Activated T-helper 1 cell treated with Interleukin-2 at 50 U/mL for 16 hours (primary cell): ENCODE measurements around the gene RHBDD1.

Source experiments
- DNase-seq: peaks from one replicate; pipeline ENCODE4 v3.0.0-alpha.2; 2020; ENCODE audit warnings: low read depth

Gene RHBDD1

DNA sequence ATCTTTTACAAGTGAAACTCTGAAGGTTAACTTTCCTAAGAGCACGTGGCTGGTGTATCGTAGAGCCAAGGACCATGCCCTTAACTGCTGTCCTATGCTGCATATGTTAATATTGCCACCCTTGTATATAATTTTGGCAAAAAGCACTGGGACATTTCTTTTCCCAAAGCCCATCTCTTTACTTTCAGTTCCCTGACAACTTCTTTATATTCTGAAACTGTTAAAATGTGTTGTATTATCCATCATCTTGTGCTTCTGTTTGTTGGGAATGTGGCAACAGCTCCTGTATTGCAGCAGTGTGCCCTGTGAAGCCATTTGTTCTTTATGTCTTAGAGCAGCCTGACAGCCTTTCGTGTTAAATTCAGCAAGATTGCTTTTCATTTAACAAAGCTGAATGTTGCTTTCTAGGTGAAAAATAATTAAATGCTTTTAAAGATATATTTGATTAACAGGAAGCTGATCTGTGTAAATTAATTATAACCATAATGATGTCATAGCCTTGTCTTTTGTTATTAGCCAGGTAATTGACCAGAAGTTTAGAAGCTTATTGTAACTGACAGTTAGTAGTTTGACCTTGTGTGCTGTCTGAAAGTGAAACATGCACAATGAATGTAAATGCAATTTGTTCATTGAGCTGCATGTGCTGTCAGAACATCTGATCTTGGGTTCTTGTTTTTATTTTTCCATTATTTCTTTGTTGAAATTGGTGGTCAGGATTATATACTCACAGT lies 9.7 kb downstream of the RHBDD1 start:
- DNase-seq, result no peak

DNA sequence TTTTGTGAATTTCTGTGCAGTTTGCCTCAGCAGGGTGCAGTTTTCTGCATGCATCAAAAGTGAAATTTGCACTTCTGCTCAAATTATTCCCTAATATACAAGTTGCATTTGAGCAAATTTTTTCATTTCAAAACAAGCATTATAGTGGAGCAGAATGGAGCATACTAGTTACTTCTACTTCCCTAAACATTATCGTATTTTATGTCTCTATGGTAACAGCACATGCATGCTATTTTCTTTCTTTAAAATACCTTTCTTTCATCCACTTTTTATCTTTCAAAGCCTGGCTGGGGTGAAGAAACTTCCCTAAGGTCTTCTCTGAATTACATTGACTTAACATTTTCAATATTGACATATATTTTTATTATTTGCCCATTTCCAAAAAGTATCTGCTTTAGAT lies 11.2 kb downstream of the RHBDD1 start:
- no peak for DNase-seq

DNA sequence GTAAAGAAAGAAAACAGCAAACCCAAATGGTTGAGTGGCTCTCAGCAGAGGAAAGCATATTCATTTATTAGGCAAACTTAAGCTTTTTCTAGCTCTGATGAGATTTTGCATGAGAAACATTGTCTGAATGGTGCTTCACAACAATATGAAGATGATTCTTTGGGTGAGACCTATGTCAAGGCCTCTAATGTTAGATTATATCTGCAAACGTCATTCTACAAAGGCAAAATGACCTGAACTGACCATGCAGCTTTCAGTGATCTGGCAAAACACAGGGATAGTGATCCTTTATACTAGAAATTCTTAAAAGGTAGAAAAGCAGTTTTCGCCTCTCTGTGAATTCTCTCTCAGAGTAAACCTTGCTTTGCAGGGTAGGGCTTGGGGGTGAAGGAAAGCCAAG lies 11.7 kb downstream of the RHBDD1 start:
- DNase-seq, result no peak

DNA sequence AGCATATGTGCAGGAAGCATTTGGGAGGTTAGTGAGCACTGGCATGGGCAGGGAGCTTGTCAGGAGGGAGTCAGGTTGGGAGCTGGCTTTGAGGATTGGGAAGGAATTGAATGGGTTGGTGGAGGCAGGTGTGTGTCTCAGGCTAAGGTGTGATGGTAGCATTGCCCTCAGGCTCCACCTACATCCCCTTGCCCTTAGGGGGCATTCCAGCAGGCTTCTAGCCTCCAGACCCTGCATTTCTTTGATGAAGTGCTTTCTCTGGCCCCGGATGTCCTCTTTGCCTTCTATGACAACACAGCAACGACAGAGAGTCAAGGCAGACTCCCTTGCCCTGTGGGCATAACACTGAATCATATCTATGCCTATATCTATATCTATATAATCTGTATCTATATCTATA lies 13.5 kb downstream of the RHBDD1 start:
- no peak for DNase-seq

DNA sequence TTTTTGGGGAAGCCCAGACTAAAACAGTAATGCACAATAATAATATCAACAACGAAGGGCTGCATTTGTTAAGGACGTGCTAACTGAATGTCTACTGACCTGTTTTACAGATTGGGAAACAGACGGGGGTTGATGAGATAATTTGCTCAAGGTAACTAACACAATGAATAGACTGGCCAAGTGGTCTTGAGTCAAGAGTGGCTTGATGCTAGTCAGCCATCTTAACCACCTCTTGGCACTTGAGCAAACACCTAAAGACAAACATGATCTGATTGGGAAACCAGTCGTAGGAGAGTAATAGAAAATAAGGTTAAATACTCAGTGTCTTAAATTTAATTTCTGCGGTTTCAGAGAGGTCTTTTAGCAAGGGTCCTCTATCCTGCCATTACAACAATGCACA lies 14.2 kb downstream of the RHBDD1 start:
- DNase-seq, result no peak

DNA sequence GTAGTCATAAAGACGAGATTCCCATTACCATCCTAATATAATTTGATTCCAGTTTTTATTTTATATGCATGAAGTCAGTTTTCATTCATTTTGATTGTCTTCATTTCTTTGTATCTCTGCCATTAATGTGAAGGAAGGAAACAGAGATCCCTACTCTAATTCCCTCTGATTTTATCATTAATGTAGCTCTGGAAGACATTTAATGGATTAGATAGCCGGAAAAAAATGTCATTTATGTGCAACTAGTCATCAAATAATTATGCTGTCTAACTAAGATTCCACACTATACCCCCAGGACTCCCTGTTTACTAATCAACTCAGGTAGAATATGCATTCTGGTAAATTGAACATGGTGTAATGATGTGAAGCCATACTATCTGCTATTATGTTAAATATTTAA lies 19.9 kb downstream of the RHBDD1 start:
- no peak for DNase-seq

DNA sequence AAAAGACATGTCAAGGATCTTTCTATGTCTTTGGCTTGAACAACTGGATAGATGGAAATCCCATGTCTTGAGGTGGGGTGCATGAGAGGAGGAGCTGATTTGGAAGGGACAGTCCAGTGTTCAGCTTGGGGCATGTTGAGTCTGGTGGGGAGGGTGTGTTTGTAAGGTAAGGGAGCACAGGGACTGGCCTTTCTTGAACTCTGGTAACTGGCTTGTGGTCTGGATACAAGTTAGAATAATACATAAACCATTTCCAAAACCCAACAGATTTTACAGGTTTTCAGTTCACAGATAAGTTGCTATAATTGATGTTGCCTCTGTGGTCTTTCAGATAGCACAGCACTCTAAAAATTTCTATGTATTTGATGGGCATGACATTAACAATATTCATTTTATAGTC lies 24.2 kb downstream of the RHBDD1 start:
- DNase-seq, result no peak

DNA sequence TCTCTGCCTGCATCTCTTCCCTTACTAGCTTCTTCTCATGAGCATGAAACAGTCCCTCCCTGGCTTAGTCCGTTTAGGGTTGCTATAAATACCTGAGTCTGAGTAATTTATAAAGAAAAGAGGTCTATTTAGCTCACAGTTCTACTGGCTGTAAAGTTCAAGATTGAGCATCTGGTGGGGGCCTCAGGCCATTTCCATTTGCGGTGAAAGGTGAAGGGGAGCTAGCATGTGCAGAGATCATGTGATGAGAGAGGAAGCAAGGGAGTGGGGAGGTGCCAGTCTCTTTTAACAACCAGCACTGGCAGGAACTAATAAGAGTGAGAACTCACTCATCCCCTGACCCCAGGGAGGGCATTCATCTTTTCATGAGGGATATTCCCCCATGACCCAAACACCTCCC lies 26.8 kb downstream of the RHBDD1 start:
- DNase-seq, result no peak

DNA sequence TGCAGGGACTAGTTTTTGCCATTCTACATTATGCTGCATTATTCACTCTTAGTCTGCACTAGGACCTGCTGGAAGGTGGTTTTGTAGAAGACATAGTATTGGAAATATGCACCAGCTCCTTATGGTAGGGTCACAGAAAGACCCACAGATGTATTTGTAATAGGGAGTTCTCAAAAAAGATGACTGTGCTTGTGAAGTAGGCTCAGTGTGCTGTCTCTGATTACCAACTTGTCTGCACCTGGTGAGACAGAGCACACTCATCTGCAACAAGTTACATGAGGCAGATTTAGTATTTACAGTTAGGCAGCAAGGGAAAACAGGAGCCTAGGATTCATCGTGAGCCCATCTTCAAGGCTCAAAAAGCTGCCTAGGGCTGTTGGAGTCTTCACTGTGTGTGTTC lies 29.4 kb downstream of the RHBDD1 start:
- DNase-seq, result no peak

DNA sequence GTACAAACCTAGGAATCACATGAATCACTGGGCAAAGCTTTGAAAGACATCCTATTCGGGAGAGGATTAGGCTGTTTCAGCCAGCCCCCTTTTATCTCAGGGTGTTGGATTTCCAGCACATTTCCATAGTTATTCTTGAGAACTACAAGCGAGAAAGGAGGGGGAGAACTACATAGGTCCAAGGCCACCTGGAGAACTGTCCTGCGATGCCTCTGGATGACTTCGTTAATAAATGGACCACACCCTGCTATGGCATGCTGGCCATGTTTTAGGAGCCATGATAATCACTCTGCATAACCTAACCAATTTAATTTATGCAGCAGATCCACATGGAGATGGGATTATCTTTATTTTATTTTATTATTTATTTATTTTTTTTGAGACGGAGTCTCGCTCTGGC lies 29.9 kb downstream of the RHBDD1 start:
- DNase-seq, result no peak

DNA sequence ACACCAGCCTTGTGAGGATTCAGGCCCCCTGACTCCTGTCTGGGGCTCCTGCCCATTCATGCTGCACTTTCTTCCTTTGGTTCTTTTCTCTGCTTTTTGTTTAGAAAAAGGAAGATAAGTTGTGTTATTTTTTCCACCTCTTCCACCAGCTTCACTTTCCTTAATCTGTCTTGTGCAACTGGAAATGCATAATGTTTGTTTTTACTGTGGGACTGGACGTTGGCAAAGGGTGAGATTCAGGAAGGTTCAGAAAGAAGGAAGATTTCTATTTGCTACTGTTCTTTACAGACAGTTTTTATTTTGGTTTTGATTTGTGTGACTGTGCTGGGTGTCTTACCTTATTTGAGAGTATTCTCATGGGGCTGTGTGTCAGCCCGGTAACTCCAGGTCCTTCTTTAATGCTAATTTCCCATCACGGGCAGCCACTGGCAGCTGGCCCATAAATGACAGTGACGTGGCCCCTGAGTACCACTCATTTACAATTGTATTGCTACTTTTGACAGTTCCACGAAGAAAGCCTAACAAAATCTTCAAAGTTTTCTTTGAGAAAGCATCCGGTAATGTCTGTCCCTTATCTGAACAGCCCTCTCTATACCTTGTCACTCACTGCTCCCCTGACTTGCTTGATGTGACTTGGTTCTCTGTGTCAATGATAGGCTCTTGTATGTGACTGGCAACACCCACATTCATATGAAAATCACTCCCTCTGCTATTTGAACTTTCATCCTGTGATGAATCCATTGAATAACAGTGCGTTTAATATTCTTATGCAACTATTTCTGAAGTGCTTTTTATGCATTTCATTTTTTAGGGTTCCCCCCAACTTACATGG lies 32.7 kb downstream of the RHBDD1 start:
- DNase-seq, result no peak

DNA sequence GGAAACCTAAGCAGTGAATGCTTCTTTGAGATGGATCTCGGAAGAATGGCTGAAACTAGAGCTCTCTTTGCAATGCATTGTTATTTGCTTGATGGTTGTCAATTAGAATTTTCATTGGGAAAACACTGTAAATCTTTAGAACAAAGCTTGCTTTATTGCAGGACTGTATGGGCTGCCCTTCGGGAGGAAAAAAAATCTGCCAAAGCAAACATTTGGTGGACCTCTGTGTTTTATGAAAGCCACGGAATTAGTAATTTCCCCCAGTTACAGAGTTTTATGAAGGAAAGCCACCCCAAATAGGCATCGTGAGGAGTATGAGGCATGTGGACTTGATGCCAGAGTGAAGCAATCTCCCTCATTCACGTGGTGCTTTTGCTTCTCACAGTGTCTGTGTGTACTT lies 33.5 kb downstream of the RHBDD1 start:
- DNase-seq, result no peak

DNA sequence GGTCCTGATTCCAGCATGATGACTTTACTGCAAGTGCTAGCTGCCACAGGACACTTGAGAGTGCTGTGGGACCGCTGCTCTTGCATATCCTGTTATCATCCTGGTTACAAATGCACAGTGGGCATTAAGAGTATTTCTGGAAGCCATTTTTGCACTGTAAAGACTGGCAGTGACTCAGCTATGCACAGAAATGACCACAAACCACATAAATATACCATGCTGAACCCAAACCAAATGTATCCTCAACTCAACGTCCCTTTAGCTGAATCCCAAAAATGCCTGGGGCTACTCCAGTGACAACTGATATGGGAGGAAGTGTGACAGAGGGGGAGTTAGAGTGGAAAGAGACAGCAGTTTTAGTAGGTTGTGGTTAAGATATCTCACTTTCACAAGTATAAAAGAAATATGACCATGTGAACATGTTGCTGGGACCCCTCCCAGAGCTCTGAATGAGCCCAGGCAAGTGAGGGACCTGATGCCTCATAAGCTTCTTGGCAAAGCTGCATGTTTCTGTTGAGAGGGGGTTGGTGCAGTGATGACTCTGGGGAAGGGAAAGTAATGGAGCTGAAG lies 37.3 kb downstream of the RHBDD1 start:
- no peak for DNase-seq

DNA sequence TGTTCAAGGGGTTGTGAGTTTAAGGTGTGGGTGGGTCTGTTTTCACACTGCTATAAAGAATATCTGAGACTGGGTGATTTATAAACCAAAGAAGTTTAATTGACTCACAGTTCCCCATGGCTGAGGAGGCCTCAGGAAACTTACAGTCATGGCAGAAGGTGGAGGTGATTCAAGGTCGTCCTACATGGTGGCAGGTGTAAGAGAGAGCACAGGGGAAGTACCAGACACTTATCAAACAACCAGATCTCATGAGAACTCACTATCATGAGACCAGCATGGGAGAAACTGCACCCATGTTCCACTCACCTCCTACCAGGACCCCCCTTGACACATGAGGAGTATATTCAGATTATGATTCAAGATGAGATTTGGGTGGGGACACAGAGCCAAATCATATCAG lies 38.0 kb downstream of the RHBDD1 start:
- DNase-seq, result no peak

DNA sequence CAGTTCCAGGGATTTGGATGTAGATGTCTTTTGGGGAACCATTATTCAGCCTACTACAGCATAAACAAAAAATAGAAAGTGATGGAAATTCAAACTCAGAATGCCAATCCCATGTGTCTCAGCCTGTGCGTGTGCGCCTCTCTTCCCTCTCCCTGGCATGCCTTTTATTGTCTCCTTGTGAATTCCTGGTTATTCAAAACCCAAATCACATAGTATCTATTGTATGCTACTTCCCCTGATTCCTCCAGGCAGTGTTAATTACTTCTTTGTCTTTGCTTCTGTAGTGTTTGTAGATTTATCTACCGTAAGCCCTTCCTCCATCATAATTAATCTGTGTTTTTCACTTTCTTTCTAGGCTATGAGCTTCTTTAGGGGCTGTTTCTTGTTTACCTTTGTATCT lies 38.9 kb downstream of the RHBDD1 start:
- no peak for DNase-seq

DNA sequence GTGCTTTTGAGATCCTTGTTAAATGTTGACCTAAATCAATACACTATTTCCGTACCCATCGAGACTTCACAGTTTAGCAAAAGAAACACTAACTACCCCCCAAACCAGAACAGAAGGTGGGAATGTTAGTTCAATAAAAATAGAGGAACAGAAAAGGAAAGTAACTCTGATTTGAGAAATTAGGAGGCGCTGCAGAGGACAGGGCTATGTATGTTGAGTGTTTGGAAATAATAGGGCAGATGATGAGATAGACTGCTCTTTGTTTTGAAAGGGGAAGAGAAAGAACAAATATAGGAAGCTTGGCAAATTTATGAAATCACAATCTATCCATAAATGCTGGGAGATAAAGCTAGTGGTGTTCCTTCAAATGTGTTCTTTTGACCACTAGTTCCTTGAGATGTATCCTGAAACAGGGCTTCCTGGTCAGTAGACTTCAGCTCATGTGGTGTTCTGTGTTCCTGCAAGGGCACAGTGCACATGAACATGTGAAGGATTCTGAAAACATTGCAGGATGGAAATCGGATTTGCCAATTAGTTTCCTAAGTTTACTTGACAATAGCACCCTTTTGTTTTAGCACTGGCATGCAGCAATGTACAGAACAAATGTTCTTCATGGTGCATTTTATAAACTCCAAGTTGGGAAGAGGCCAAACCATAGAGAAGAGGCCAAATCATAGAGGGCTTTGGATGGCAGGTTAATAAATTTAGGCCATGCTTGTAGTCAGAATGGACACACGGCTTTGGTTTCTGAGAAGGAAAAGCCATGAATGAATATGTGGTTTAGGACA lies 39.8 kb downstream of the RHBDD1 start:
- no peak for DNase-seq

DNA sequence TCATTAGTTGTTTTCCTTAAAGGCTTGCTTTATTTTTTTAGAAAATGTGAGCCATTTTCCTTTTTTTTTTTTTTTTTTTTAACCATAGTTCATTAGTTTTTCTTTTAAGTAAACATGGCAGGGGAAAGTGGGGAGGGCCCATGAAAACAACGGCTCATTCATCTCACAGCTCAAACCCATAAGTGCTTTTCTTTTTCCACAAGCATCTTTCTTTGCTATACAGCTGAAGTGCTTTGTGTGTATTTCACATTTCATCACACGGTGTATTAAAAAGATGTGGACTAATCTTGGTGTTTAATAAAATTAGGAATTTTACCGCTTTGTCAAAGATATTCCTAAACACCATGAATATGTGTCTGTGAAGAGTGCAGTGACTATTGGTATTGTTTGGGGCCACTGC lies 41.6 kb downstream of the RHBDD1 start:
- no peak for DNase-seq

DNA sequence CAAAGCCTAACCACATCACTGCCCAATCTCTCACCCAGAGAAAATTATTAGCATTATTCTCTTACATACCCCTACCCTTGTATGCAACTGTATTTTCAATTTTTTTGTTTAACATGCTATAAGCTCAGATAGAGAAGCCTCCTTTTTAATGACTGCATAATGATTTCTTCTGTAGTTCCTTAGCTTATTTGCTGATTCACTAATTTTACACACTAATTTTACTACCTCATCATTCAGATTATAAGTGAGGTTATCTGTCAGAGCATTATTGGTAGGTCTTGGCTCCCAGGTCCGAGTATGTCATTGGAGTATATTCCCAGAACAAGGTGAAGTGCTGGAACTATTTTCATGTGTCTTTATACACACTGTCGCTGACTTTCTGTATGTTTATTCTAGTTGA lies 45.4 kb downstream of the RHBDD1 start:
- no peak for DNase-seq

DNA sequence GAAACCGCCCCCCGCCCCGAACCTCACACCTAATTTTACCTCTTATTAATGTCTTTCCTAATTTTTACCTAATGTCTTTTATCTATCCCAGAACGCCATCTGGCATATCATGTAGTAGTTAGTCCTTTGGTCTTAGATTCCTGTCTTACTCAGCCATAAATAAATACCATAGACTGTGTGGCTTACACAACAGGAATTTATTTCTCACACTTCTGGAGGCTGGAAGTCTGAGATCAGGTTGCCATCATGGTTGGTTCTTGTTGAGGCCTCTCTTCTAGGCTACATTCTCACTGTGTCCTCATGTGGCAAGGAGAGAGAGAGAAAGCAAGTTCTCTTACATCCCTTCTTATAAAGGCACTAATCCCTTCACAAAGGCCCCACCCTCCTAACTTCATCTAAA lies 46.8 kb downstream of the RHBDD1 start:
- DNase-seq, result no peak

DNA sequence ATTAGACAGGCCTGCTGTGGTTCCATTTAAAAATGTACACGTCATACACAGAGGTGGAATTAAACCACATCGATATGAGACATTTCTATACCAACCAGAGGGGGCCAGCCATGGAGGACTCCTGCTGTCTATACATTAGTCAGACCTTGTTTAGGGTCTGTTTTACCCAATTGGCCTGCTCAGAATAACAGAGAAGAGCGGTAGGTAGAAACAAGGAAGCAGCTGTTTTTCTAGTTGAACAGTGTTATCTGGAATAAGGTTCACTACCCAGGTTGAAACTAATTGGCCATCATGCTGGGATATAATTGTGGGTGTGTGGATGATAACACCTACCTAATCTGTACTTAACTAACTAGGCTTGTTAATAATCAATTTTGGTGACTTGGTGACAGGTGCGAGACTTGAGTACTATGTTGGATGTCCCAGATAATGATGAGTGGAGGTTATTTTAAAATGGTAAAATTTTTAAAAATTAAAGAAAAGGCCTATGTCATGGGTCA lies 47.5 kb downstream of the RHBDD1 start:
- no peak for DNase-seq

DNA sequence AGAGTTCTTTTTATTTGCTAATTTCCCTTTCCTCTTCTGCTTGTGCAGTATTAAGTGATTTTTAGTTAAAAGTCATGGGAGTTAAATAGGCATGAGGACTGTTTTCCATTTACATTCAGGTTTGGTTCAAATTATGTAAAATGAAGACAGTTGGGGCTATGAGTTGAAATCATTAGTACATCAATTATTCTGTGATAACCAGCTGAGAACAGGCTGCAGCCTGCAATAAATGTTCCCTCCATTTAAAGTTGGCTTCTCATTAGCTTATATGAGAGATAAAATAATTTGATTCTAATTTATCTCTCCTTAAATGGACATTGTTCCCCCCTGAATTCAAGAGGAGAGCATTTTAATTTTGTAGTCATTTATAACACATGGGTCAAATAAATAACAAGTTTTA lies 48.3 kb downstream of the RHBDD1 start:
- DNase-seq, result no peak

DNA sequence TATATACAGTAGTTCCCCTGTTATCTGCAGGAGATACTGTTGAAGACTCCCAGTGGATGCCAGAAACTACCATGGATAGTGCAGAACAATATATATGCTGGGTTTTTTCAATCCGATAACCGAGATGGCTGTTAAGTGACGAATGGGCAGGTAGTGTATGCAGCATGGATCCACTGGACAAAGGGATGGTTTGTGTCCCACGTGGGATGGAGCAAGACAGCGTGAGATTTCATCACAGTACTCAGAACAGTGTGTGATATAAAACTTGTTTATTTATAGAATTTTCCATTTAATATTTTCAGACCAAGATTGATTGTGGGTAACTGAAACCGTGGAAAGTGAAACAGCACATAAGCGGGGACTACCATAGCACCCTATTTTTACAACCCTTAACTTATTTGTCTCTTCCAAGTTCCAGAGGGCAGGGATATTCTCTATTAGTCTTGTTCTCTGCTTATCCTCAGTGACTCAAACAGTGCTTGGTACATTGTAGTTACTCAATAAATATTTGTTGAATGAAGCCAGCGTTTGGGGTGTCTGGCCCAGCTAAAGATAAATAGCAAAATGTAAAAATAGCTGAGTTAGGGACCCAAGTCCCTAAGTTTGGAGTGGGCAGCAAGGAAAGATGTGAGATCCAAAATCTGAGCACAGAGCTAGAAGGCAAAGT lies 50.0 kb downstream of the RHBDD1 start:
- DNase-seq, result no peak
